Prostate gland (tissue), 2 donors: Measurements from ENCODE around the gene IL25. TPM values are rescaled to one million over a fixed set of nuclear protein-coding genes. Genes with fewer than 3 reads are reported as not detected.
"Not testable (repeated sequence)": the region's sequence is repeated elsewhere in the genome, so short reads cannot be mapped to it uniquely, and the experiment has no call there.

Experiments used
- DNase-seq: peaks from one replicate; pipeline ENCODE4 v3.0.0-alpha.2; 2019; ENCODE audit warnings: low spot score
- H3K27ac ChIP-seq, 2 donors: fragments of 200-600 bp; sonication (generic); 2 replicates each; pipeline ENCODE4 v1.5.1; 2017 to 2019
- H3K27me3 ChIP-seq: fragments of 200-600 bp; sonication (generic); replicated peaks from 2 replicates; pipeline ENCODE4 v1.5.1; 2019; ENCODE audit not compliant: insufficient read depth
- H3K36me3 ChIP-seq, 2 donors: fragments of 200-600 bp; sonication (generic); 1 replicate in 1 of 2; 2 replicates in 1 of 2; pipeline versions ENCODE4 v1.5.1 to v1.8.1; 2017 to 2019
- H3K4me1 ChIP-seq: fragments of 200-600 bp; sonication (generic); replicated peaks from 2 replicates; pipeline ENCODE4 v1.5.1; 2019
- H3K4me3 ChIP-seq, 2 donors: fragments of 200-600 bp; sonication (generic); 2 replicates each; pipeline ENCODE4 v1.5.1; 2017 to 2019
- H3K9me3 ChIP-seq: fragments of 200-600 bp; sonication (generic); 2 replicates; pipeline ENCODE4 v1.5.1; 2017
- POLR2A ChIP-seq: fragments of 450-650 bp; IDR thresholded peaks from one replicate; pipeline ENCODE4 v1.6.1; 2016; ENCODE audit warnings: antibody characterized with exemption, mild to moderate bottlenecking
- POLR2AphosphoS5 ChIP-seq: sonication (generic); formaldehyde crosslinking; IDR thresholded peaks from one replicate; pipeline ENCODE4 v1.6.1; 2017; ENCODE audit warnings: antibody characterized with exemption
- WGBS: methylation state at CpG from one replicate; pipeline ENCODE4 v1.1.5; 2018; 5-methylcytosine and 5-hydroxymethylcytosine counted together
- intact Hi-C: fragments of 100-400 bp; cut with DNase I; formaldehyde crosslinking; loops from one replicate; pipeline ENCODE4 v1.14.2; 2022
- total RNA-seq, 2 donors: library from RNA; depleted of rRNA; stranded (reverse); fragments of >200 nt; gene quantifications; one replicate each; pipeline ENCODE4 v1.1.0, GENCODE V29; 2016
- TF ChIP-seq, protein P1 (sequence below), 4 experiments: fragments of 200-600 bp in 2 of 4; fragments of 450-650 bp in 2 of 4; sonication (generic) in 2 of 4; IDR thresholded peaks; 1 replicate in 3 of 4; 2 replicates in 1 of 4; pipeline ENCODE4 v1.5.1; 2016 to 2019; ENCODE audit warnings: antibody characterized with exemption in 4 of 4, mild to moderate bottlenecking in 2 of 4, moderate library complexity in 2 of 4

IL25 gene
- total RNA-seq = not detected

GRCh38 chr14:23372509-23372908 is at the start of gene IL25:
IL25 (plus strand) TSS chr14:23372809.
- no peak for DNase-seq
- Histone ChIP-seq H3K4me3 (no peak within 1 kb of the TSS), H3K9me3 (no peaks in the 10 kb centered on the region), H3K27me3 (no peaks in the 10 kb centered on the region), H3K27ac (no peak within 1 kb of the TSS), H3K36me3 (no peaks in the 10 kb centered on the region), H3K4me1 (no peaks in the 10 kb centered on the region)
- WGBS = 81% methylated on average over 2 of the region's 2 CpGs
- intact Hi-C loops = no loop called here
- no peak for TF ChIP-seq POLR2AphosphoS5

- no peak overlapping the region for H3K27ac ChIP-seq
- H3K9me3 ChIP-seq = no peaks in the 10 kb centered on the region
- H3K27me3 ChIP-seq = no peaks in the 10 kb centered on the region
- H3K4me3 ChIP-seq = no peak overlapping the region
- peaks cover 0 to 7% of the 10 kb centered on the region in 2 donors for H3K36me3 ChIP-seq
- no peaks in the 10 kb centered on the region for H3K4me1 ChIP-seq
- no peak for DNase-seq
- WGBS = 82% methylated on average over 18 of the region's 18 CpGs
- TF ChIP-seq, protein P1, sequence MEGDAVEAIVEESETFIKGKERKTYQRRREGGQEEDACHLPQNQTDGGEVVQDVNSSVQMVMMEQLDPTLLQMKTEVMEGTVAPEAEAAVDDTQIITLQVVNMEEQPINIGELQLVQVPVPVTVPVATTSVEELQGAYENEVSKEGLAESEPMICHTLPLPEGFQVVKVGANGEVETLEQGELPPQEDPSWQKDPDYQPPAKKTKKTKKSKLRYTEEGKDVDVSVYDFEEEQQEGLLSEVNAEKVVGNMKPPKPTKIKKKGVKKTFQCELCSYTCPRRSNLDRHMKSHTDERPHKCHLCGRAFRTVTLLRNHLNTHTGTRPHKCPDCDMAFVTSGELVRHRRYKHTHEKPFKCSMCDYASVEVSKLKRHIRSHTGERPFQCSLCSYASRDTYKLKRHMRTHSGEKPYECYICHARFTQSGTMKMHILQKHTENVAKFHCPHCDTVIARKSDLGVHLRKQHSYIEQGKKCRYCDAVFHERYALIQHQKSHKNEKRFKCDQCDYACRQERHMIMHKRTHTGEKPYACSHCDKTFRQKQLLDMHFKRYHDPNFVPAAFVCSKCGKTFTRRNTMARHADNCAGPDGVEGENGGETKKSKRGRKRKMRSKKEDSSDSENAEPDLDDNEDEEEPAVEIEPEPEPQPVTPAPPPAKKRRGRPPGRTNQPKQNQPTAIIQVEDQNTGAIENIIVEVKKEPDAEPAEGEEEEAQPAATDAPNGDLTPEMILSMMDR (IDR thresholded peaks at IDR 0.05) = no peak
- TF ChIP-seq POLR2A (no peak), POLR2AphosphoS5 (no peak)
- intact Hi-C loops = loop anchor here (5.0 to 10.0 kb wide), 2 partner anchors 143 to 241 kb away; partner anchors contain the start of genes AP1G2 and NGDN
Measured at GRCh38 chr14:23323838-23324454, 48.7 kb upstream of the IL25 start.

DNA sequence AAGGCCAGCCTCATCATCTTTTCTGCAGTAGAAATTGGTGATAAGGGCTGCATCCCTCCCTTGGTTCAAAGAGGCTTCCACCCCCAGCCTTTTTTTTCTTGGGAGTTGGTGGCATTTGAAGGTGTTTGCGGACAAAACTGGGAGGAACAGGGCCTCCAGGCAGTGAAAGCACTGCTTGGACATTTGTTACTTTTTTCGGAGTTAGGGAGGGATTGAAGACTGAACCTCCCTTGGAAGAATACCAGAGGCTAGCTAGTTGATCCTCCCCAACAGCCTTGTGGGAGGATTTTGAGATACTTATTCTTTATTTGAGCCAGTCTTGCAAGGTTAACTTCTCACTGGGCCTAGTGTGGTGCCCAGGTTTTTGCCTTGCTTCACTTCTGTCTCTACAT is 48.2 kb upstream of the IL25 start:
- no peaks in the 10 kb centered on the region for H3K4me1 ChIP-seq
- intact Hi-C loops = loop anchor here (5.0 to 10.0 kb wide), 2 partner anchors 143 to 240 kb away; partner anchors contain the start of genes AP1G2 and NGDN
- no peak overlapping the region for H3K27ac ChIP-seq
- H3K36me3 ChIP-seq = peaks cover 0 to 7% of the 10 kb centered on the region in 2 donors
- H3K4me3 ChIP-seq = no peak overlapping the region
- WGBS = 55% methylated on average over 2 of the region's 2 CpGs
- no peaks in the 10 kb centered on the region for H3K27me3 ChIP-seq
- no peaks in the 10 kb centered on the region for H3K9me3 ChIP-seq
- TF ChIP-seq POLR2A (no peak), POLR2AphosphoS5 (no peak)
- TF ChIP-seq, protein P1 (IDR thresholded peaks at IDR 0.05) = no peak
- DNase-seq = no peak

- Histone ChIP-seq H3K9me3 (no peaks in the 10 kb centered on the region), H3K36me3 (peaks cover 0 to 7% of the 10 kb centered on the region in 2 donors), H3K4me3 (no peak overlapping the region), H3K27ac (no peak overlapping the region), H3K27me3 (no peaks in the 10 kb centered on the region), H3K4me1 (no peaks in the 10 kb centered on the region)
- TF ChIP-seq POLR2A = no peak
- no peak for DNase-seq
- intact Hi-C loops = loop anchor here (5.0 to 10.0 kb wide), 2 partner anchors 142 to 240 kb away; partner anchors contain the start of genes AP1G2 and NGDN
- 81% methylated on average over 7 of the region's 7 CpGs for WGBS
Measured at GRCh38 chr14:23324993-23325392, 47.6 kb upstream of the IL25 start.

- not testable (repeated sequence) for DNase-seq, H3K9me3 ChIP-seq, H3K4me1 ChIP-seq, H3K36me3 ChIP-seq, H3K27ac ChIP-seq, H3K27me3 ChIP-seq, H3K4me3 ChIP-seq
- WGBS = 92% methylated on average over 5 of the region's 5 CpGs
- intact Hi-C loops = loop anchor here (10.0 kb wide), 1 partner anchor 239 kb away; the partner anchor contains the start of gene AP1G2
Measured at GRCh38 chr14:23325746-23326145, 46.9 kb upstream of the IL25 start.

- no peak for TF ChIP-seq POLR2AphosphoS5
- TF ChIP-seq, protein P1 (IDR thresholded peaks at IDR 0.05) = no peak
- no peak for TF ChIP-seq POLR2A
- H3K27ac ChIP-seq = no peak overlapping the region
- no peaks in the 10 kb centered on the region for H3K4me1 ChIP-seq
- WGBS = 73% methylated on average over 13 of the region's 13 CpGs
- intact Hi-C loops = loop anchor here (10.0 kb wide), 1 partner anchor 238 kb away; the partner anchor contains the start of gene AP1G2
- no peaks in the 10 kb centered on the region for H3K9me3 ChIP-seq
- no peak for DNase-seq
- H3K4me3 ChIP-seq = no peak overlapping the region
- H3K36me3 ChIP-seq = peaks cover 0 to 7% of the 10 kb centered on the region in 2 donors
- no peaks in the 10 kb centered on the region for H3K27me3 ChIP-seq
Measured at GRCh38 chr14:23326491-23327332, 45.9 kb upstream of the IL25 start.
